ENCODE measurements around the gene RAPGEF1. TPM values are rescaled to one million over a fixed set of nuclear protein-coding genes. Genes with fewer than 3 reads are reported as not detected.

The RAPGEF1 gene
- total and polyA plus RNA-seq, 2 of the 13 experiments (the other 11 are each of a cell fraction or from before 2014, with no cell fraction given), result 21.2 to 38.9 TPM

DNA sequence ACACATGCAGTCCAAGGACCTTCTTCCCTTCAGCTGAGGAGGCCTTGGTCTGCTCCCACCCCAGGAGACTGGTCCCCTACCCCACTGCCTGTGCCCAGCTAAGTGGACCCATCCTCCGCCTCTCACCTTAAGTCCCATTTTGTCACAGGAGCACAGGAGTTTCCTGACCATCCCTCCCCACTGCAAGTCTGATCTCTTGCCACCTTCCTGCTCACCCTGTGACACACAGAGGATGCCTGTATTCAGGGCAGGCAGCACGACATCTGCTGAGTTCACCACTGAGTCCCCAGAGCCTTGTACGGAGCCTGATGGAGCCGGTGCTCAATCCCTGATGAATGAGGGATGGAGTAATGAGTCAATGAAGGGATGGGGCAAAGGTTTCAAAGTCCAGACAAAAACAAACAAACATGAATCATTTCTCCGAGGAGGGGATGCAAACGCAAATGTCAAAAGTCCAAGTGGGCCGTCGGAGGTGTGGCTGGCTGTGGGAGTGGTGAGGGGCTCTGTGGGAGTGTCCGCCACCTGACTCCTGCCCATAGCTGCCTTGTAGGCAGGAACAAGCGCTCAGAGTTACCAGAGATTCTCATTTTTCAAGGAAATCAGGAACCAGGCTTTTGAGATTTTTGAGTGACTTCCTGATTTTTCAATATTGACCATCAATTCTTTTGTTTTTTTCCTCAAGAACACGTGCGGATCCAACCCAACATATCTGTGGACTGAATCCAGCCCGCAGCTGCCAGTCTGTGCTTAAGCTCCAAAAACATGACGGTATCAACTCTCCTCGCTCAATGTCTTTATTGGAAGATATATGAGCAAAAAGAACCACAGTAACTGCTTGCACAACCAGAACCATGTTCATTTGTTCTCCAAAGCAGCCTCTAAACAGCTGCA is 4.4 kb downstream of the RAPGEF1 start (continued):
- TF ChIP-seq, protein P1, sequence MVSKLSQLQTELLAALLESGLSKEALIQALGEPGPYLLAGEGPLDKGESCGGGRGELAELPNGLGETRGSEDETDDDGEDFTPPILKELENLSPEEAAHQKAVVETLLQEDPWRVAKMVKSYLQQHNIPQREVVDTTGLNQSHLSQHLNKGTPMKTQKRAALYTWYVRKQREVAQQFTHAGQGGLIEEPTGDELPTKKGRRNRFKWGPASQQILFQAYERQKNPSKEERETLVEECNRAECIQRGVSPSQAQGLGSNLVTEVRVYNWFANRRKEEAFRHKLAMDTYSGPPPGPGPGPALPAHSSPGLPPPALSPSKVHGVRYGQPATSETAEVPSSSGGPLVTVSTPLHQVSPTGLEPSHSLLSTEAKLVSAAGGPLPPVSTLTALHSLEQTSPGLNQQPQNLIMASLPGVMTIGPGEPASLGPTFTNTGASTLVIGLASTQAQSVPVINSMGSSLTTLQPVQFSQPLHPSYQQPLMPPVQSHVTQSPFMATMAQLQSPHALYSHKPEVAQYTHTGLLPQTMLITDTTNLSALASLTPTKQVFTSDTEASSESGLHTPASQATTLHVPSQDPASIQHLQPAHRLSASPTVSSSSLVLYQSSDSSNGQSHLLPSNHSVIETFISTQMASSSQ (IDR thresholded peaks at IDR 0.05; ENCODE audit: low read depth), result peak; percentile 54; the same call in 1 of the 2 replicates
- TF ChIP-seq, protein P1 (CRISPR knock-in tag; IDR thresholded peaks at IDR 0.05; ENCODE audit: borderline replicate concordance), result peak; percentile 46; the same call in 1 of the 2 replicates
- TF ChIP-seq MEIS2 (CRISPR knock-in tag; IDR thresholded peaks at IDR 0.05) (0 out of 2 replicates have a peak, but pooled peaks have one; percentile 20), SOX13 (IDR thresholded peaks at IDR 0.05) (no peak), SOX13 (CRISPR knock-in tag; conservative IDR thresholded peaks at IDR 0.05 in 1 of 2, IDR thresholded peaks at IDR 0.05 in 1 of 2) (peak in 1 of 2 experiments; percentile 78; a peak in 2 of 4 replicates), CCDC6 (CRISPR knock-in tag; IDR thresholded peaks at IDR 0.05) (0 out of 2 replicates have a peak, but pooled peaks have one; percentile 49), HMG20A (CRISPR knock-in tag; IDR thresholded peaks at IDR 0.05; ENCODE audit: borderline replicate concordance) (peak; percentile 84), IKZF4 (CRISPR knock-in tag; IDR thresholded peaks at IDR 0.05; ENCODE audit: borderline replicate concordance, low read depth, not compliant biosample characterization) (no peak), ZBTB7B (CRISPR knock-in tag; IDR thresholded peaks at IDR 0.05) (peak; percentile 83; the same call in 1 of the 2 replicates), DPF2 (CRISPR knock-in tag; IDR thresholded peaks at IDR 0.05; ENCODE audit: borderline replicate concordance, low read depth) (peak; percentile 94), ZNF350 (CRISPR knock-in tag; IDR thresholded peaks at IDR 0.05; ENCODE audit: borderline replicate concordance, low read depth) (peak; percentile 87; the same call in 1 of the 2 replicates)
- TF ChIP-seq, protein P2, sequence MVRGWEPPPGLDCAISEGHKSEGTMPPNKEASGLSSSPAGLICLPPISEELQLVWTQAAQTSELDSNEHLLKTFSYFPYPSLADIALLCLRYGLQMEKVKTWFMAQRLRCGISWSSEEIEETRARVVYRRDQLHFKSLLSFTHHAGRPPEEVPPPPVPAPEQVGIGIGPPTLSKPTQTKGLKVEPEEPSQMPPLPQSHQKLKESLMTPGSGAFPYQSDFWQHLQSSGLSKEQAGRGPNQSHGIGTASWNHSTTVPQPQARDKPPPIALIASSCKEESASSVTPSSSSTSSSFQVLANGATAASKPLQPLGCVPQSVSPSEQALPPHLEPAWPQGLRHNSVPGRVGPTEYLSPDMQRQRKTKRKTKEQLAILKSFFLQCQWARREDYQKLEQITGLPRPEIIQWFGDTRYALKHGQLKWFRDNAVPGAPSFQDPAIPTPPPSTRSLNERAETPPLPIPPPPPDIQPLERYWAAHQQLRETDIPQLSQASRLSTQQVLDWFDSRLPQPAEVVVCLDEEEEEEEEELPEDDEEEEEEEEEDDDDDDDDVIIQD (CRISPR knock-in tag; IDR thresholded peaks at IDR 0.05; ENCODE audit: low read depth), result peak; percentile 49; the same call in 1 of the 2 replicates
- TF ChIP-seq, protein P3, sequence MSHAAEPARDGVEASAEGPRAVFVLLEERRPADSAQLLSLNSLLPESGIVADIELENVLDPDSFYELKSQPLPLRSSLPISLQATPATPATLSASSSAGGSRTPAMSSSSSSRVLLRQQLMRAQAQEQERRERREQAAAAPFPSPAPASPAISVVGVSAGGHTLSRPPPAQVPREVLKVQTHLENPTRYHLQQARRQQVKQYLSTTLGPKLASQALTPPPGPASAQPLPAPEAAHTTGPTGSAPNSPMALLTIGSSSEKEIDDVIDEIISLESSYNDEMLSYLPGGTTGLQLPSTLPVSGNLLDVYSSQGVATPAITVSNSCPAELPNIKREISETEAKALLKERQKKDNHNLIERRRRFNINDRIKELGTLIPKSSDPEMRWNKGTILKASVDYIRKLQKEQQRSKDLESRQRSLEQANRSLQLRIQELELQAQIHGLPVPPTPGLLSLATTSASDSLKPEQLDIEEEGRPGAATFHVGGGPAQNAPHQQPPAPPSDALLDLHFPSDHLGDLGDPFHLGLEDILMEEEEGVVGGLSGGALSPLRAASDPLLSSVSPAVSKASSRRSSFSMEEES (CRISPR knock-in tag; IDR thresholded peaks at IDR 0.05), result peak; percentile 55
- TF ChIP-seq, protein P4, sequence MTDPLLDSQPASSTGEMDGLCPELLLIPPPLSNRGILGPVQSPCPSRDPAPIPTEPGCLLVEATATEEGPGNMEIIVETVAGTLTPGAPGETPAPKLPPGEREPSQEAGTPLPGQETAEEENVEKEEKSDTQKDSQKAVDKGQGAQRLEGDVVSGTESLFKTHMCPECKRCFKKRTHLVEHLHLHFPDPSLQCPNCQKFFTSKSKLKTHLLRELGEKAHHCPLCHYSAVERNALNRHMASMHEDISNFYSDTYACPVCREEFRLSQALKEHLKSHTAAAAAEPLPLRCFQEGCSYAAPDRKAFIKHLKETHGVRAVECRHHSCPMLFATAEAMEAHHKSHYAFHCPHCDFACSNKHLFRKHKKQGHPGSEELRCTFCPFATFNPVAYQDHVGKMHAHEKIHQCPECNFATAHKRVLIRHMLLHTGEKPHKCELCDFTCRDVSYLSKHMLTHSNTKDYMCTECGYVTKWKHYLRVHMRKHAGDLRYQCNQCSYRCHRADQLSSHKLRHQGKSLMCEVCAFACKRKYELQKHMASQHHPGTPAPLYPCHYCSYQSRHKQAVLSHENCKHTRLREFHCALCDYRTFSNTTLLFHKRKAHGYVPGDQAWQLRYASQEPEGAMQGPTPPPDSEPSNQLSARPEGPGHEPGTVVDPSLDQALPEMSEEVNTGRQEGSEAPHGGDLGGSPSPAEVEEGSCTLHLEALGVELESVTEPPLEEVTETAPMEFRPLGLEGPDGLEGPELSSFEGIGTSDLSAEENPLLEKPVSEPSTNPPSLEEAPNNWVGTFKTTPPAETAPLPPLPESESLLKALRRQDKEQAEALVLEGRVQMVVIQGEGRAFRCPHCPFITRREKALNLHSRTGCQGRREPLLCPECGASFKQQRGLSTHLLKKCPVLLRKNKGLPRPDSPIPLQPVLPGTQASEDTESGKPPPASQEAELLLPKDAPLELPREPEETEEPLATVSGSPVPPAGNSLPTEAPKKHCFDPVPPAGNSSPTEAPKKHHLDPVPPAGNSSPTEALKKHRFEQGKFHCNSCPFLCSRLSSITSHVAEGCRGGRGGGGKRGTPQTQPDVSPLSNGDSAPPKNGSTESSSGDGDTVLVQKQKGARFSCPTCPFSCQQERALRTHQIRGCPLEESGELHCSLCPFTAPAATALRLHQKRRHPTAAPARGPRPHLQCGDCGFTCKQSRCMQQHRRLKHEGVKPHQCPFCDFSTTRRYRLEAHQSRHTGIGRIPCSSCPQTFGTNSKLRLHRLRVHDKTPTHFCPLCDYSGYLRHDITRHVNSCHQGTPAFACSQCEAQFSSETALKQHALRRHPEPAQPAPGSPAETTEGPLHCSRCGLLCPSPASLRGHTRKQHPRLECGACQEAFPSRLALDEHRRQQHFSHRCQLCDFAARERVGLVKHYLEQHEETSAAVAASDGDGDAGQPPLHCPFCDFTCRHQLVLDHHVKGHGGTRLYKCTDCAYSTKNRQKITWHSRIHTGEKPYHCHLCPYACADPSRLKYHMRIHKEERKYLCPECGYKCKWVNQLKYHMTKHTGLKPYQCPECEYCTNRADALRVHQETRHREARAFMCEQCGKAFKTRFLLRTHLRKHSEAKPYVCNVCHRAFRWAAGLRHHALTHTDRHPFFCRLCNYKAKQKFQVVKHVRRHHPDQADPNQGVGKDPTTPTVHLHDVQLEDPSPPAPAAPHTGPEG (CRISPR knock-in tag; IDR thresholded peaks at IDR 0.05), result 0 out of 2 replicates have a peak, but pooled peaks have one; percentile 56
